A549 (cell line): ENCODE measurements around the gene SCAF8. TPM values are rescaled to one million over a fixed set of nuclear protein-coding genes. Genes with fewer than 3 reads are reported as not detected.

Experiments used
- ATAC-seq, 2 experiments: fragments of 200-7000 bp in 1 of 2; fragments of >200 bp in 1 of 2; cut with Nextera tagmentation in 1 of 2; cut with Tn5 transposase in 1 of 2; 3 replicates each; pipeline versions ENCODE4 v1.8.0 to v1.9.1; 2018 to 2020; ENCODE audit warnings: mild to moderate bottlenecking in 1 of 2, moderate library complexity in 1 of 2
- CTCF ChIA-PET: fragments of 300-600 bp; sonication (Branson Sonifier 250); formaldehyde crosslinking; extraction: SDS; loops from one replicate; lab custom pipeline; 2021; ENCODE audit warnings: antibody characterized with exemption, inconsistent platforms; lab: Yijun Ruan, JAX
- POLR2A ChIA-PET: fragments of 350-600 bp; formaldehyde crosslinking; extraction: SDS; loops from one replicate; lab custom pipeline; 2021; ENCODE audit warnings: antibody characterized with exemption, inconsistent platforms; lab: Yijun Ruan, JAX
- DNase-seq, 2 experiments: peaks; one replicate each; pipeline versions ENCODE4 v3.0.0 to v3.0.0-alpha.2; 2011 to 2016; ENCODE audit warnings: low read depth in 1 of 2, low spot score in 1 of 2
- FAIRE-seq: peaks from 2 replicates; lab custom pipeline; 2011; peaks lifted over from hg19 to GRCh38; lab: Jason Lieb, UNC
- H3K27ac ChIP-seq, 2 experiments: fragments of >200 bp; sonication (Bioruptor Twin); formaldehyde crosslinking; 3 replicates each; pipeline ENCODE4 v1.5.1; 2016 to 2017
- H3K4me1 ChIP-seq: fragments of >200 bp; sonication (Bioruptor Twin); formaldehyde crosslinking; 3 replicates; pipeline ENCODE4 v1.6.1; 2016
- H3K4me2 ChIP-seq: fragments of >200 bp; sonication (Bioruptor Twin); formaldehyde crosslinking; 3 replicates; pipeline ENCODE4 v1.6.1; 2016
- H3K4me3 ChIP-seq: fragments of >200 bp; sonication (Bioruptor Twin); formaldehyde crosslinking; 3 replicates; pipeline ENCODE4 v1.5.1; 2016
- H3K9me3 ChIP-seq: fragments of >200 bp; sonication (Bioruptor Twin); formaldehyde crosslinking; 3 replicates; pipeline ENCODE4 v1.6.1; 2016
- ATOH8 ChIP-seq: fragments of 250-450 bp; sonication (Bioruptor Pico); IDR thresholded peaks from 2 replicates; pipeline ENCODE4 v1.5.0; 2020; ENCODE audit warnings: low read depth, mild to moderate bottlenecking, moderate library complexity
- BCL3 ChIP-seq: fragments of >200 bp; sonication (Bioruptor Twin); formaldehyde crosslinking; IDR thresholded peaks from 3 replicates; pipeline ENCODE4 v1.6.1; 2016
- E2F6 ChIP-seq: IDR thresholded peaks from 2 replicates; pipeline ENCODE4 v1.6.1; 2012; ENCODE audit warnings: low read depth, borderline replicate concordance
- ELK1 ChIP-seq: fragments of 150-350 bp; IDR thresholded peaks from 2 replicates; pipeline ENCODE4 v1.6.1; 2014; ENCODE audit warnings: low read depth, mild to moderate bottlenecking, low read length
- FOSB ChIP-seq: fragments of 250-450 bp; sonication (Bioruptor Pico); IDR thresholded peaks from 2 replicates; pipeline ENCODE4 v1.5.0; 2020; ENCODE audit warnings: mild to moderate bottlenecking, moderate library complexity
- FOSL2 ChIP-seq, 2 experiments: fragments of 450-650 bp in 1 of 2; fragments of >200 bp in 1 of 2; sonication (Bioruptor Twin) in 1 of 2; formaldehyde crosslinking; IDR thresholded peaks; 2 replicates each; pipeline versions ENCODE4 v1.5.0 to v1.6.1; 2016 to 2020; ENCODE audit warnings: mild to moderate bottlenecking in 1 of 2, moderate library complexity in 1 of 2
- FOXS1 ChIP-seq: fragments of 250-450 bp; sonication (Bioruptor Pico); IDR thresholded peaks from 2 replicates; pipeline ENCODE4 v1.5.0; 2020; ENCODE audit warnings: mild to moderate bottlenecking, moderate library complexity
- HOXB13 ChIP-seq: fragments of 250-450 bp; sonication (Bioruptor Pico); IDR thresholded peaks from 2 replicates; pipeline ENCODE4 v1.5.0; 2020; ENCODE audit warnings: low read depth, mild to moderate bottlenecking, moderate library complexity
- JUN ChIP-seq, 2 experiments: fragments of >200 bp; sonication (Bioruptor Twin); formaldehyde crosslinking; IDR thresholded peaks; 2 replicates in 1 of 2; 3 replicates in 1 of 2; pipeline ENCODE4 v1.6.1; 2016 to 2017
- JUNB ChIP-seq: fragments of >200 bp; sonication (Bioruptor Twin); formaldehyde crosslinking; IDR thresholded peaks from 2 replicates; pipeline ENCODE4 v1.6.1; 2016
- MAFK ChIP-seq: fragments of 450-650 bp; IDR thresholded peaks from 2 replicates; pipeline ENCODE4 v1.6.1; 2014; ENCODE audit not compliant: partially characterized antibody
- NFE2L2 ChIP-seq: fragments of 150-350 bp; conservative IDR thresholded peaks from 2 replicates; pipeline ENCODE4 v1.6.1; 2014; ENCODE audit warnings: low read length
- NPAS2 ChIP-seq: fragments of 250-450 bp; sonication (Bioruptor Pico); IDR thresholded peaks from 2 replicates; pipeline ENCODE4 v1.8.0; 2022; ENCODE audit warnings: mild to moderate bottlenecking, moderate library complexity, borderline replicate concordance
- PHF8 ChIP-seq: fragments of 200-600 bp; sonication (generic); IDR thresholded peaks from 2 replicates; pipeline ENCODE4 v1.6.1; 2016; ENCODE audit warnings: low read depth, mild to moderate bottlenecking, antibody characterized with exemption, moderate library complexity, borderline replicate concordance
- POLR2AphosphoS2 ChIP-seq: conservative IDR thresholded peaks from 2 replicates; pipeline ENCODE4 v1.6.1; 2012; ENCODE audit warnings: low read length, improper control_type of control experiment, inconsistent platforms
- RNF2 ChIP-seq: fragments of 200-600 bp; sonication (generic); IDR thresholded peaks from 2 replicates; pipeline ENCODE4 v1.6.1; 2016; ENCODE audit warnings: low read depth, mild to moderate bottlenecking, antibody characterized with exemption, moderate library complexity, borderline replicate concordance
- SMC3 ChIP-seq: fragments of >200 bp; sonication (Bioruptor Twin); formaldehyde crosslinking; IDR thresholded peaks from 3 replicates; pipeline ENCODE4 v1.6.1; 2018; ENCODE audit warnings: inconsistent platforms
- SREBF2 ChIP-seq: fragments of 450-650 bp; IDR thresholded peaks from 2 replicates; pipeline ENCODE4 v1.6.1; 2014; ENCODE audit warnings: mild to moderate bottlenecking, moderate library complexity
- TFCP2L1 ChIP-seq: fragments of 250-450 bp; sonication (Bioruptor Pico); IDR thresholded peaks from 2 replicates; pipeline ENCODE4 v1.5.0; 2021; ENCODE audit warnings: mild to moderate bottlenecking
- USF2 ChIP-seq: fragments of 450-650 bp; IDR thresholded peaks from 2 replicates; pipeline ENCODE4 v1.6.1; 2014; ENCODE audit warnings: antibody characterized with exemption
- ZFP36 ChIP-seq: fragments of 450-650 bp; IDR thresholded peaks from 2 replicates; pipeline ENCODE4 v1.6.1; 2014; ENCODE audit warnings: borderline replicate concordance; ENCODE audit not compliant: partially characterized antibody
- WGBS: methylation state at CpG from one replicate; pipeline ENCODE4 v1.1.6; 2017; ENCODE audit errors: missing lambda C conversion rate; 5-methylcytosine and 5-hydroxymethylcytosine counted together
- polyA plus RNA-seq, 4 experiments: library from polyadenylated mRNA; depleted of rRNA in 3 of 4; stranded (reverse); fragments of >200 nt; fragmentation: RNase III in 1 of 4; extraction: RNeasy Plus Mini Kit Qiagen cat#74134 plus additional on column Dnase treatment in 1 of 4; gene quantifications; 2 replicates in 3 of 4; 3 replicates in 1 of 4; pipeline ENCODE4 v1.2.3, GENCODE V29; 2011 to 2017

Gene SCAF8
- polyA plus RNA-seq, 2 of the 4 experiments (the other 2 are of a cell fraction) = 13.4 to 27.3 TPM

- TF ChIP-seq TFCP2L1 (CRISPR knock-in tag) = no peak
- no peak for TF ChIP-seq SMC3
- TF ChIP-seq ATOH8 (CRISPR knock-in tag) = no peak
- TF ChIP-seq SREBF2 = no peak
- no peak for TF ChIP-seq PHF8
- no peak for TF ChIP-seq E2F6
- TF ChIP-seq NPAS2 = no peak
- TF ChIP-seq MAFK = no peak
- TF ChIP-seq ELK1 = no peak
Measured at GRCh38 chr6:154791556-154792317, 58.5 kb downstream of the SCAF8 start (continued).

GRCh38 chr6:154792325-154792724 lies 59.1 kb downstream of the SCAF8 start:
- FAIRE-seq (no peak), ATAC-seq (no peak), DNase-seq (no peak)
- H3K4me3 ChIP-seq = no peak overlapping the region
- CTCF ChIA-PET = no interaction called here
- WGBS = 80% methylated on average over 4 of the region's 4 CpGs
- TF ChIP-seq NPAS2 (no peak), JUNB (no peak), HOXB13 (no peak), RNF2 (no peak), USF2 (no peak), FOSL2 (IDR thresholded peaks at IDR 0.05) (no peak), FOSL2 (CRISPR knock-in tag; IDR thresholded peaks at IDR 0.05) (no peak), SREBF2 (no peak), FOSB (no peak), MAFK (no peak), JUN (IDR thresholded peaks at IDR 0.05) (no peak), BCL3 (no peak), NFE2L2 (no peak), POLR2AphosphoS2 (no peak)
- H3K4me1 ChIP-seq = peaks cover 26% of the 10 kb centered on the region
- no peak overlapping the region; the same call in 2 of the 3 replicates for H3K4me2 ChIP-seq
- no peak overlapping the region for H3K27ac ChIP-seq
- no peaks in the 10 kb centered on the region for H3K9me3 ChIP-seq
- POLR2A ChIA-PET = no interaction called here

GRCh38 chr6:154792761-154793160 lies 59.5 kb downstream of the SCAF8 start:
- DNase-seq (no peak), FAIRE-seq (no peak), ATAC-seq (no peak)
- WGBS = 55% methylated on average over 3 of the region's 3 CpGs
- no peaks in the 10 kb centered on the region for H3K9me3 ChIP-seq
- TF ChIP-seq POLR2AphosphoS2 = no peak
- no peak for TF ChIP-seq ZFP36
- no peak for TF ChIP-seq FOXS1
- H3K4me2 ChIP-seq = no peak overlapping the region; the same call in 2 of the 3 replicates
- no peak overlapping the region for H3K27ac ChIP-seq
- POLR2A ChIA-PET = no interaction called here
- CTCF ChIA-PET = no interaction called here
- H3K4me1 ChIP-seq = peaks cover 26% of the 10 kb centered on the region
- H3K4me3 ChIP-seq = no peak overlapping the region
